Kasumi-1 (cell line): ENCODE results near the gene PLPP1.

ENCODE experiments used
- DNase-seq, 2 experiments: peaks; one replicate each; lab custom pipeline; 2025; lab: John Stamatoyannopoulos, UW

PLPP1 gene

DNA sequence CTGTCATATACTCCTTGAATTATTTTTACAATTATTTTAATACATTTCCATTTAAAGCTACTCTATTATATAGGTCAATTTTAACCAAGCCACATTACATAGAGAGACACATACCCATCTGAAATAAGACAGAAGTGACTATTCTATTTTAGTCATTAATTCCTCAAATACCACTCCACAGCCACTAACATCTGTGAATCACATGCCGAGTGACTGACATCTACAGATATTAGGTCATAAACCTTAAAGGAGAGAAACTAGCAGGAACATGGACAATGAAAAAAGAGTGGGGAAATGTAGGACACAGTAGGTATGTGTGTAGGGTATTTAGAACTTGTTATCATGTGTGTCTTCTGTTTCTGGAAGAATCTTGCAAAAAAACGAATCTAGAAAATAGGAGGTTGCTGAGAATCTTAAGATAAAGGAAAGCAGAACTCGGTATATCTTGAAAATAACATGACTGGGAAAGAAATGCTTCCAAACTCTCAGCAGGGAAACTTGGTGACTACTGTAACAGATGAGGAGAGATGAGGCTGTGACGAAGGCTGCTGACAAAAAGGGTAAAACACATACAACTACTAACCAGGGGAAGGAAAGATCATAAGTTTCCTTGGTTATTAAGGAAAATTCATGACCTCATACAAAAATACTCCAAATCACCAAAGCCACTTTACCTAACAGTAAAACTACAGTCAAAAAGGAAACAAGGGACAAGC lies 84.6 kb downstream of the PLPP1 start:
- DNase-seq = no peak

DNA sequence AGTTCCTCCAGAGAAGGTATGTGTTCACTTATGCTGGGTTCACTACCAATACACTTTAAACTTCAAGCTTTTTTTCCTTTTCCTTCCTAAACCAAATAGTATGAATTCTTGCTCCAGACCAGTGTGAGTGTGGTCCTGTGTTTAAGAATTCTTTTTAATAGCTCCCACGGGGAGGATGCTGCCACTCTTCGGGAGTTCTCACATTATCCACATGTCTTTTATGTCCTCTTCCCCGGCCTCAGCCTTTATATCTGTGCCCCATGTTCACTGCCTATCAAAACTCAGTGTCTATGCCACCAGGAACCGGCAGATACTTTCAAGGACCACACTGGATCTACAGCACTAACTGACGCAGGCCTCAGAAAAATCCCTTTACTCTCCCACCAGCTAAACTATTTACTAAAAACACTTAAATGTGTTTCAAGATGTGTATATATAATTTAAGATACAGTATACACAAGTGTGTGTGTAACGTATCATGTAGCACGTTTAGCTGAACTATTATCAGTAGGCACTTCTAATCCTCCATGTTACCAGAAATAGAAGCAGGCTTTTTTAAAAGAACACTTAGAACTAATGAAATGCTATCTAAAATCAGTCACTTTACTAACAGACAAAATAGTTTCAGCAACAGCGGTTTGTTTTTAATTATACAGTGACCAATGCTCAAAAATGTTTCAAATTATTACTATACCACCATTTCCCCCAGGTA lies 88.0 kb downstream of the PLPP1 start:
- DNase-seq = no peak

DNA sequence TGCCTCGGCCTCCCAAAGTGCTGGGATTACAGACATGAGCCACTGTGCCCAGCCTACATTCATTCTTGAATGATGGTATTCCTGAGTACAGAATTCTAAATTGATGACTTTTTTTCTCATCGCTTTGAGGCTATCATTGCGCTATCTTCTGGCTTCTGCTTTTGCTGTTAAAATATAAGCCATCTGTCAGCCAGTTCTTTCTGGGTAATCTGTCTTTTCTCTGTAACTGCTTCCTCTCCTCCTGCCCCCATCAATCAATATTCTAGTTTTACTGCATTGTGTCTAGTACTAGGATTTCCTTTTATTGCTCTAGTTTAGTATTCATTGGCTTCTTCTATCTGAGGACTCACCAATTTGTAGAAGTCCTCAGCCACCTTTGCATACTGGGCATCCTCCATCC lies 89.0 kb downstream of the PLPP1 start:
- no peak for DNase-seq

DNA sequence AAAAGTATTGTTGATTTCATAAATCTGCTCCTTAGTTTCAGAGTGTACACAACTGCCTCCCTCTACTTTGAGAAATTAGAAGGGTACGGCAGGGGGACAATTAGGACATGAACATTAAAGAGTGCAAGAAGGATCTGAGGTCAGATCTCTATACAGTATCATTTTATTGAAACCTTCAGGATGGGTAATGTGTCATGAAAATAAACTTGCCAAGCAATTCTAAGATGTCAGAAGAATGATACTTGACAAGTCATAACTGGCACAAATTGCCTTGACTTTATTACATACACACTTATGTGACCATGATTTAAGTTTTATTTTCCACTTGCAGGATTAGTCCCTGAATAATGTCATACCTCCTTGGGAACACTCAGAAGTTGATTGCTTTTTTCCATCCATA lies 92.8 kb downstream of the PLPP1 start:
- no peak for DNase-seq

DNA sequence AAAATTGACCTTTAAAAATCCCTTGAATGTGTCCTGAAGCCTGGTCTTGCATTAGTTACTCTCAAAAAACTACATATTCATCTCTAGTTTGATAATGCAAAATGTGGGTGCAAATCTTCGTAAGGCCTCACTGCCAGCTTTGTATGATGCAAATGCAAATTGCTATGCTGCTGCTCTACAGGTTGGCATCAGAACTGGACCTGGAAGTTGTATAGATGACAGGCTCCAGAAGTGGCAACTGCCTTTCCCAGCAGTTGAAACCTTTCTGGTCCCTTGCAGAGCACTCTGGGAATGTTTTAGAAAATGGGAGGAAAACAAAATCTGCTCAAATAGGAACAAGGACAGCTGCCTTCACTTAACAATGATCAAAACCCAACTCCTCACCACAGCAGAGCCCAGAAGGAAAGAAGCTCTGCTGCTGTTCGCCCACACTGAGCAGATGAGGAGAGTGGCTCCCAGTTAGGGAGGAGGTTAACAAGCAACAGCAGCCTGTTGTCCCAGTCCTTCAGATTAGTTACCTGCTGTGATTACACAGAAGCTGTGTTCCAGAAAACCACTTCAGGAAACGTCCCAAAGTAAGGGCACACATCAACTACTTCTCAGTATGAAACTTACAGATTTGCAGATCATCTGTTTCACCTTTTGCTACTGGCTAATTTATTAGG lies 93.5 kb downstream of the PLPP1 start:
- DNase-seq = no peak

DNA sequence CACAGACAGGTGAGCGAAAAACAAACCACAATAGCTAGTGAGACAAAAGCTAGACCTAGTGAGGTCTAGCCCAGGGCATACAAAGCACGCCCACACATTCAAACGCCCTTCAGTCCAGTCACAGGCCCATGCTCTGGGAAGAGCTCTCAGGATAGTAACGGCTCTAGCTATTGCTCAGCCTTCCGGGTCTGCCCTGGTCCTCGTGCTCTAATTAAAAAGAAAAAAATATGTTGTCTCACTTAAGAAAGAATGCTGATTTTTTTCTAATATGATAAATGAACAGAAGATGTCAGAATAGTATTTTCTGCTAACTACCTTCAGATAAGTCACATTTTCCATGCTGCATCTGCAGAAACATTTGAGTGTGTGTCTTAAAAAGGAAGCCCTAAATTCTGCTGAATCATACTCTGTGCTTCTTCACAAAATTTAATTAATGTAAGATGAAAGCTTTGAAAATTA lies 94.5 kb downstream of the PLPP1 start:
- no peak for DNase-seq

DNA sequence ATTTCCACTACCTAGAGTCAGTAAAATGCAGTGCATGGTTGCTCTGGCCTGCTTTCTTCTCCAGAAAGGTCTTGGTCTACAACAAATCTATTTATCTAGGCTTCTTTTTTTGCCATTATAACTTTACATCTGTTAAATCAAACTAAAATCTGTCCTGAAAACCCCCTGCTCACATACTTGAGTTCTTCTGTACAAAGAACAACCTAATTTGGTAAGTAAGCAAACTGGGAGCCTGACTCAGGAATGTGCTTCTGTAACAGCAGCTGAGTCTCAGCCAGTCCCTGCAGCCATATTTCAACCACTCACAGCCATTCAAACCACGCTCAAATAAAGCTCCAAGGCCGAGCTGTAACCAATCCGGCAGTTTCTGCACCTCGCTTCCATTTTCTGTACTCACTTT lies 95.8 kb downstream of the PLPP1 start:
- no peak for DNase-seq

DNA sequence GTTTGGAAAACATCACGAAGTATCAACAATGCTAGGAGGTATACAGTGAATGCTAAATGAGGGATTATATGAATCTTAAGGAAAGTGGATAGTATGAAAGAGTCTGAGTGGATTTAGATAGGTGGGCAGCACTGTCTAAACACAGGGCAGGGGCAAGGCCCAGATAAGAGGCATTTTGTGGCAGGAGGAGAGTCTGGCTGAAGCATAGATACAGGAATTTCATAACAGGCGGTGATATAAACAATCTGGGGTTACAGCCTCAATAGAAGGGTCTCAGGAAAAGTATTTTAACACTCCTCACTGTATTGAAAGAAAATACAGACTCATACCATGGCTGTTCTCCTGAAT lies 96.9 kb downstream of the PLPP1 start:
- DNase-seq = no peak

DNA sequence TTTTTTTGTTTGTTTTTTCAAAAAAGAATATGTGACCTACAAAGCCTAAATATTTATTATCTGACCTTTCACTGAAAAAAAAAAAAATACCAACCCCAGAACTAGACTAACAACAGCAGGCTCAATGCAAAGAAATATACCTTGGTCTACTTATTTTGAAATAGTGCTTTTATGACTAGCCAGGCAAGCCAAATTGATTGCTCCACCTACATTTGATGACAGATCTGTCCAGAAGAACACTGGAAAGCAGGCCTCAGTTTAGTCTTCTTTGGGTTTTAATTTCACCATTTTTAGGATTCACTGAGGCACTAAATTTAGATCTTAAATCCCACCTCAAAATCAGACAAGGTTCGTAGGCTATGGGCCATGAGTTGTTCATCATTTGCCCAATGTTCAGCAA lies 97.3 kb downstream of the PLPP1 start:
- DNase-seq = no peak

DNA sequence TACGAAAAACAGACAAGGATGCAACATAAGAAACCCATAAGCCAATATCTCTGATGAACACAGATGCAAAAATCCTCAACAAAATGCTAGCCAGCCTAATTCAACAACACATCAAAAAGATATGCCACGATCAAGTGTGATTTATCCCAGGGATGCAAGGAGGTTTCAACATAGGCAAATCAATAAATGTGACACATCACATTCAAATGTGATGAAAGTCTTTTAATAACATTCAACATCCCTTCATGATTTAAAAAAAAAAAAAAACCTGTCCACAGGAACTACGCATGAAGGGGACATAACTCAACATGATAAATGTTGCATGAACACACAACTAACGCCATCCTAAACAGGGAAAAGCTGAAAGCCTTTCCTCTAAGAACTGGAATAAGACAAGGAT lies 102.2 kb downstream of the PLPP1 start:
- DNase-seq = no peak

DNA sequence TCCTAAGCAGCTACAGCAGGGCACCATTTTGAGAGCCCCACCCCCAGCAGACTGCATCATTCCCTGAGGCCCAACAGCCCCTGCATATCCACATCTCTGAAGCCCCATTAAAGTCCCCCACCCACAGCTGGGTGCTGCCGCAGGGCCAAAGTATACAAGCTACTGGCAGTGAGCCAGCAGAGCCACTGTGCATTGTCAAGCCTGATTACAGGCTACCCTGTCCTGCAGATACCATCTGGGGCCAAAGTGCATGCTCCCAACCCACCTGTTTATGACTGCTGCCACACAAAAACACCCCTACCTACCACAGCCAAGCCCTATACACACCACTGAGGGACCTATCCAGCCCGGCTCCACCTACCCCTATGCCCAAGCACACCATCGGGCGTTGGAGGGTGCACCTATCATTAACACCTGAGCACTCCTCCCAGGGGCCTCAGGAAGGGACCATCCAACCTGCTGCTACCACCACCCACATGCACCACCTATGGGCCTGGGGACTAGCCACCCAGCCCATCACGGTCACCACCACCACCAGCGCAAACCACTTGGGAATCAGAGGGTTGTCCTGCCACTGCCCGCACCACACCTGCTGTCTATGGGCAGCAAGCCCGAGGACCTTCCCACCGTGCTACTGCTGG lies 105.0 kb downstream of the PLPP1 start:
- no peak for DNase-seq

DNA sequence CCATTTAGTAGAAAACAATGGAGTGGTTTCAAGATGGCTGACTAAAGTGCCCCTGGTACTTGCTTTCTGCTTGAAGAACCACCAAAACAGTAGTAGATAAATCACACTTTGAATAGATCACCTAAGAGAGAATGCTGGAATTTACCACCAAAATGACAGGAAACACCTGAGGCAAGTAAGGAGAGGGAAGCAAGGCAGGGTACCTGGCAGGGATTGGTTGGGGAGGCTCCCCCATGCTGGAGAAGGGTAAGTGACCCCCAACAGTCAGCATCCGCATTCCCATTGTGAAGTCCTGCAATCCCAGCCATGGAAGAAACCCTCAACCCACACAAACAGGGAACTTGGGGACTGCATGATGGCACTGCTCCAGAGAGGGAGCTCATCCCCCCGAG lies 105.5 kb downstream of the PLPP1 start:
- no peak for DNase-seq

DNA sequence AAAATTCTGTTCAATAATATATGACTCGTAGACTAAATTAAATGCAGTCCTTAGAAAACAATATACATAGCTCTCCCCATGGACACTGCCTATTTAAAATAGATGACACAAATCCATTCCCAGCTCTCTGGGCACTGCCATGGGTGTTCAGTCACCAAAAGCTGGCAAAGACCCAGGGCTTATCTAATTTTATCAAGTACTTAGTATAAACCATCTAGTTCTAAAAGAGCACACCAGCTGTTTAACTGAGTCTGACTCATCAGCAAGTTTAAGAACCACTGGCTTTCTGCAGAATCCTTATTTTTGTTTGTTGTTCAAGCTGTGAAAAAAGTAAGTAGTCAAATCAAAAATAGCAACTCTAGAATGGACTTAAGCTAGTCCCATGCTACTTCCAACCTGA lies 107.6 kb downstream of the PLPP1 start:
- DNase-seq = no peak

DNA sequence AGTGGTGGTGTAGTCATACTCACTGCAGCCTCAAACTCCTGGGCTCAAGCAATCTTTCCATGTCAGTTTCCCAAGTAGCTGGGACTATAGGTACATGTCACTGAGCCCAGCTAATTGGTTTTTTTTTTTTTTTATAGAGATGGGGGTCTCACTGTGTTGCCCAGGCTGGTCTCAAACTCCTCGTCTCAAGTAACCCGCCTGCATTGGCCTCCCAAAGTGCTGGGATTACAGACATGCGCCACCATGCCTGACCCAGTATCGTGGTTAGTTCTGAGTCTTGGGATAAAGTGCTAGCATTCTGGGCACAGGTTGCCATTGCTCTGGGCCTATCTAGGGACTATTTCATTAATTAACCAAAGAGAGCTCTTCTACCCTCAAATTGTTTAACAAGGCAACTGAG lies 108.3 kb downstream of the PLPP1 start:
- DNase-seq = no peak

DNA sequence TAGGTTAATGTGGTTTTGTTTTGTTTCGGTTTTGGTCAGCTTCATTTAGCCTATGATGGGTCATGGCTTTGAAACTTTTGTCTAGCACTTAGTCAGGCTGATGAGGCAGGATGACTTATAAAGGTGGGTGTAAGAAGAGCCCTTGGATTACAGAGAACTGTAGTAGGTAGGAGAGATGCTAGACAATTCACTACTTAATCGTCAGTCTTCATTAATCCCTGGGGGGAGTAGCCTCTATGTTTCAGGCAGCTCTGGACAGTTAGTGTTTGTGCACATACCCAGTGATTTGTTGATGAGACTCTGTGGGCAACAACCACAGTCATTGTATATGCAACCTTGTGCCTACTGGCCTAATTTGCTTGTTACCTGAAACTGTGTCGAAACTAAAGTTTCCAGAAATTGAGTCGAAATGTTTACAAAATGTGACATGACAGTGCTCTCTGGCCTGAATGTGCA lies 113.7 kb downstream of the PLPP1 start:
- no peak for DNase-seq

DNA sequence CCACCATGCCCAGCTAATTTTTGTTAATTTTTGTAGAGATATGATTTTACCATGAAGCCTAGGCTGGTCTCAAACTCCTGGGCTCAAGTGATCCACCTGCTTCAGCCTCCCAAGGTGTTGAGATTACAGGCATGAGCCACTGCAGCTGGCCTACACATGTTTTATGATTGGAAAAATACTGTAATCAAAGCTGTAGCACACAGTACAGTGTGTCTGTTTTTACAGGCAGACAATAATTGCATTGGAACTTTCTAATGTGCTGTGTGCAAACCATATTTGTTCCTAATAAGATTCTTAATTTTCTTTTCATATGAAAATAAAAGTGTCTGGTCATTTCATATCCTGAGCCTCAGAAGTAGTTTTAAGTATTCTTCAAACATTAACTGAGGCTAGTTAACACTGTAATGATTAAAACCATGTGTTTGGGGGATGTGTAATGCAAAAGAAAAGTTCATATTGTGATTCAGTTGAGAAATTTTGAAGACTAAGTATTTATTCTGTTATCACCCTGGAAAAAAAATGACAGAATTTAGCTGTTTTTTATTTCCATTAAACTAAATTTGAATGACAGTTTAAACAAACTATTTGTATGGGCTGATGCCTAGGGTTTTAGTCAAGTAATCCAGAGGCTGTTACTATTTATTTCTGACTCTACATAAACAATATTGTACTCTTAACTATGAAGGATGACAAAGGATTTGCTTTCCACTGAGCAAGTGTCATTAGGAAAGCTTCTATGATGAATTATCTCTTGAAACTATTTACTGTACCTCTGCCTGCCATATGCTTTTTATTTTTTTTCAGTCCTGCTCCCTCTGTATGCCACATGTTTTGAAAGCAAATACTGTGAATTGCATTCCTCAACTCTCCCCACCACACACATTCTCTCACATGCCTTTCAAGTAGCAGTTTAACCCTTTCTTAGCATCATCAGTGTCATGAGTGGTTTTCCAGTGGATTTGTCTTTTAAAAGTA lies 115.5 kb downstream of the PLPP1 start:
- no peak for DNase-seq

DNA sequence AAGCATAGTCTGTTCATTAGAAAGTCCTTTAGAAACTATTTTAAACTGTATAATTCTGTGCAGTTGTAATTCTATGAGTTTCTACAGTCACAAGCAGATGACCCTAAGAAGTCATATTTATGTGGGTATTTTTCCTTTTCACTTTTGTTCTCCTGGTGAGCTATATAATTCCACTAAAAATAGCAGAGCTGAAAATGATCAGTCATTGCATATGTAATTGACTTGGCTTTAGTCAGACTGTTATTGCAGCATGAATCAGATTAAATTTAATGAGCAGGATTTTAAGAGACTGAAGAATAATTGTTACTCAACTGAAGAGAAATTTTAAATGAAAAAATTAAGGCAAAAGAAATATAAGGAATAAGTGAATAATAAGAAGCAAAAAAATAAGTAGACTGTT lies 118.5 kb downstream of the PLPP1 start:
- no peak for DNase-seq

DNA sequence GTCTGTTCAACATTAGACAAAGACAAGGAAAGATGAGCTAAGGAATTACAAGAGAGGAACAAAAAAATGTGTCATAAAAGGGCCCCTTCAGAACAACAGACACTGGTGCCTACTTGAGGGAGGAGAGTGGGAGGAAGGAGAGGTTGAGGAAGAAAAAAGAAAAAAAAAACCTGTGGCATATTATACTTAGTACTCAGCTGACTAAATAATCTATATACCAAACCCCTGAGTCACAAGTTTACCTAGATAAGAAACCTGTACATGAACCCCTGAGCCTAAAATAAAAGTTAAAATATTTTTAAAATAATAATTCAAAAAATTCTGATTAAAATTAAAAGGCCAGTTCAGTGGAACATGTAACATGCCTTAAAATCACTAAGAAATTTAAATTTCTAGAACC lies 119.7 kb downstream of the PLPP1 start:
- DNase-seq = no peak

DNA sequence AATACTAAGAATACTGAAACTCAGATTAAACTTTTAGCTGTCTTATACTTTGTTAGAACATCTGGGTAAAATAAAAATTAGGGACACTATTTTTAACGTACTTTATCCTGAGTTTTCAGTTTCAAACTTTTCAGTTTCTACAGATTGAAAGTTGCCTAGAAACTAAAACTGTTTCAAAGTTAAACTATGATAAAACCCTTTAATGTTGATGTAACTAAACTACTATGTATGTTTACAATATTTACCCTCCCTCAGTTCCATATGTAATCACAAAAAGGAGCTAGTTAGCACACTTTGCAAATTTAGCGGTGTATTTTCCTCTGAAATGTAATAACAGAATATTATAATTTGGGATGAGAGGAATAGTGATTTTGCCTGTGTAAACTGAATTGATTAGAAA lies 121.1 kb downstream of the PLPP1 start:
- no peak for DNase-seq

DNA sequence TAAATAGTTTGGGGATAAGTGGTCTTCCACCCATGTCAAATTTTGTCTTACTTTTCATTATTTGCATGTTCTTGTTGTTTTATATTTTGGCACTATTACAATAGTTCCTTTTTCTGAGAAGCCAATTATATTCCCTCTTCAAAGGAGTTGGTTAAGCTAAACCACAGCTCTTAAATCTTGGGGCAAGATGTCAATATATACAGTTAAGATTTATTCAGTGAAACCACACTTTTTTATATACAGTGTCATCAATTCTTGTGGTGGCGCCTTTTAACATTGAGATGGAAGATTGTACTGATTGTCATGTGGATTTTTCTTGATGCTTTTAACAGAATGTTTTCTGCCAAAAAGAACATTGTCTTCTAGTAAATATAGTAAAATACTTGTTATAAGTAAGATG lies 122.9 kb downstream of the PLPP1 start:
- no peak for DNase-seq

DNA sequence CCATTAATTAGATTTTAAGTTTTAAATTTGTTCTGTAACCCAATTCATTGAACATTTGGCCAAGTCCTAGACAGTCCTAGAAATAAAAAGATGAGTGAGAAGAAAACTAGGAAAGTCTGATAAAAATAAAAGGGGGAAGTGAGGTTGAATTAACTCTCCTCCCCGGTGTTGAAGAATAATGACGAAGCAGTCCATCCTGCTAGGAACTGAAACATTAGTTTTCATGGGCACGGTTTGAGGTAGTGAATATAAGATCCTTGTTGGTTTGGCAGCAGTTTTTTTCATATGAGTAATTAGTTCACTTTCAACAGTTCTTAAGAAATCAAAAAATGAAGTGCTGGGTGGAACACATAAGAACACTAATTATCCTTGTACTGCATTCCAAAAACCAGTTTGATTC lies 123.9 kb downstream of the PLPP1 start:
- no peak for DNase-seq

DNA sequence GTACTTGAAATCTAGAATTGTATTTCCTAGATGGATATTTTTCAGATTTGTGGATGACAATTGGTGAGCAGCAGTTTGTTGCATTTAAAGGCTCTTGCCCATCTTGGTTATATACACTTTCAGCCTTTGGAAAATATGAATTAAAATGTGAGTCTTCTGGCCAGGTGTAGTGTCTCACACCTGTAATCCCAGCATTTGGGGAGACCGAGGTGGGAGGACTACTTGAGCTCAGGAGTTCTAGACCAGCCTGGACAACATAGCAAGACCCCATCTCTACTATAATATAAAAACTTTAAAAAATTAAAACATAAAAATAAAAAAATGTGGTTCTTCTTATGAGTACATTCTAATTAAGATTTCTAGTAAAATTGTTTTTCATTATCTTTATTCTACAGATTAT lies 125.0 kb downstream of the PLPP1 start:
- no peak for DNase-seq
